ENCODE data around the gene HAS3.

Gene HAS3

DNA sequence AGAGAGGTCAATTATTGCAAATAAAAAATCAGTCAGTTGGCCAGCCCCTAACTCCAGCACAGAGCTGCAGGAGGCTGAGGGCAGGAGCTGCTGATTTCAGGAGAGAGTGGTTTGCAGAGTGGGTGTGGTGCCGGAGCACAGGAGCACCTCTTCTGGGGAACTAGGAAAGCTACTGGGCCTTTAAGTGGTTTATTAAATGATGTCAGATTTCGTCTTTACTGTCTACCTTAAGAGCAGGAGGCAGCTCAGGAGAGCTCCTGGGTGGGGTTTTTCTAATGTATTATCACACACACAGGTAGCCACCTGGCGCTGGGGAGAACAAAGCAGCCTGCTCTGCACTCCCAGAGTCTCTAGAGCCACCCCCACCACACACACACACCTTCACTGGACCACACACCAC lies 11.5 kb upstream of the HAS3 start:
- no peaks in the 10 kb centered on the region for H3K36me3 ChIP-seq (ENCODE audit: control insufficient read depth in 2 of 2, insufficient read depth in 2 of 2, low read length in 2 of 2)
- no peaks in the 10 kb centered on the region for H3K9me3 ChIP-seq (ENCODE audit: control insufficient read depth in 2 of 2, low read length in 2 of 2)
- no peak overlapping the region for H3K27ac ChIP-seq (ENCODE audit: low read length)
- H3K9ac ChIP-seq (ENCODE audit: low read length in 2 of 2) = no peak overlapping the region
- H3K27me3 ChIP-seq (ENCODE audit: control insufficient read depth in 1 of 2, insufficient read depth in 2 of 2, low read length in 2 of 2) = no peaks in the 10 kb centered on the region
- H3K4me1 ChIP-seq (ENCODE audit: control insufficient read depth, insufficient read depth, low read length) = no peaks in the 10 kb centered on the region
- no peak overlapping the region for H3K4me3 ChIP-seq (ENCODE audit: low read length in 2 of 2)

DNA sequence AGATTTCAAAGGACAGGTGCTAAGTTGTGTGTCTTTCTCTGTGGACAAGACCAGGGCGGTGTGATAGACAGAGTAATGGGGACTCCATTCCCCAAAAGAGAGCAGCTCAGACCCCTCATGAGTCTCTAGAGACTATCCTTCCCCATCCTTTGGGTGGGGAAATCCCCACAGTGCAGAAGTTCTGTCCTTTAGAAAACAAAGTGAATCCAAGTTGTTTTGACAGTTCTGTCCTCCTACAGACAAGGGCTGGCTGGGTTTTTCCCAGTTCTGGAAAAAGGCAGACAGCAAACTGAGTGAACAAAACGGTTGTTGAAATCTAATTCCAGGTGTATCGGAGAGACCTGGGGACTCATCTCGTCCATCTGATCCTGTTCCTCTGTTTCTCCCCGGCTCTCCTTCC lies 11.0 kb upstream of the HAS3 start:
- Histone ChIP-seq H3K9ac (ENCODE audit: low read length in 2 of 2) (no peak overlapping the region), H3K4me1 (ENCODE audit: control insufficient read depth, insufficient read depth, low read length) (no peaks in the 10 kb centered on the region), H3K36me3 (ENCODE audit: control insufficient read depth in 2 of 2, insufficient read depth in 2 of 2, low read length in 2 of 2) (no peaks in the 10 kb centered on the region), H3K4me3 (ENCODE audit: low read length in 2 of 2) (no peak overlapping the region), H3K27ac (ENCODE audit: low read length) (no peak overlapping the region), H3K9me3 (ENCODE audit: control insufficient read depth in 2 of 2, low read length in 2 of 2) (no peaks in the 10 kb centered on the region), H3K27me3 (ENCODE audit: control insufficient read depth in 1 of 2, insufficient read depth in 2 of 2, low read length in 2 of 2) (no peaks in the 10 kb centered on the region)

DNA sequence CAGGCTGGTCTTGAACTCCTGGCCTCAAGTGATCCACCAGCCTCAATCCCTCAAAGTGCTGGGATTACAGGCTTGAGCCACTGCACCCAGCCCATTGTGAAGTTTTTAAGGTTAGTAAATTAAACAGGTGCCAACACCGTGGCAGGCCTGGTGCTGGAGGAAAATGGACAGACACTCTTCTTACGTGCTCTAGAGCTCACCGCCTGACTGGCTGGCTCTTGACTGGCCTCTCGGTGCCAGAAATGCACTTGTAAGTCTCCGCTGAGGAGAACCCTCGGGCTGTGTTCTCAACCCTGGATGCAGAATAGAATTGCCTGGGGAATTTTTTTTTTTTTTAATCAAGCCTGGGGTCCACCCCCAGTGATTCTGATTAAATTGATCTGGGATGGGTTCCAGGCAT lies 10.3 kb upstream of the HAS3 start:
- Histone ChIP-seq H3K27ac (ENCODE audit: low read length) (no peak overlapping the region), H3K4me3 (ENCODE audit: low read length in 2 of 2) (no peak overlapping the region), H3K27me3 (ENCODE audit: control insufficient read depth in 1 of 2, insufficient read depth in 2 of 2, low read length in 2 of 2) (no peaks in the 10 kb centered on the region), H3K4me1 (ENCODE audit: control insufficient read depth, insufficient read depth, low read length) (no peaks in the 10 kb centered on the region), H3K9ac (ENCODE audit: low read length in 2 of 2) (no peak overlapping the region), H3K36me3 (ENCODE audit: control insufficient read depth in 2 of 2, insufficient read depth in 2 of 2, low read length in 2 of 2) (no peaks in the 10 kb centered on the region), H3K9me3 (ENCODE audit: control insufficient read depth in 2 of 2, low read length in 2 of 2) (no peaks in the 10 kb centered on the region)

DNA sequence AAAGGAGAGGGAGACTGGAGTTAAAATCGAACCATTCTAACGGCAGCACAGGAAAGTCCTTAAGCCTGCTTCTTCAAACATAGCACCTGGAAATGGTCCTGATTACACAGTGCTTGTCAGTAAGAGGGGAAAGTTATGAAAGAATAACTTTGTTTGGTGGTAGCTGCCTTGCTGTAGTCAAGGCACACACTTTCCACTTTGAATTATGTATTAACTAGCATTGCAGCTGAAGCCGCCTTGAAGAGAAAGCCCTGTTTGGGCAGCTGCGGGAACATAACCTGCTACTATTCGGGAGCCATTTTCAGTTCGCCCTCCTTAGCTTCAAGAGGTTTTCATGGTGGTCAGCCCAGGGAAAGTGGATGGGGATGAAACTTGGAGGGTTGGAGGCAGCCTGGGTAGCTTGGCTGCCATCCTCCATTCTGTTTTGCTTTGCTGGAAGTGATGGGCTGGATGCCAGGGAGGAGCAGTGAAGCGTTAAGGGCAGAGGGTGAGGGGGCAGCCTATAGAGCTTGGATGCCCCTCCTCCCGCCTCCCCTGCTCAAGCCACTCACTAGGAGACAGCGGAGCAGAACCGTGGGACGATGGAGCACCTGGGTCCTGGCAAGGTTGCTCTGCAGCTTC lies 5.3 kb upstream of the HAS3 start:
- Histone ChIP-seq H3K4me1 (ENCODE audit: control insufficient read depth, insufficient read depth, low read length) (peaks cover under 1% of the 10 kb centered on the region), H3K27ac (ENCODE audit: low read length) (no peak overlapping the region), H3K9ac (ENCODE audit: low read length in 2 of 2) (no peak overlapping the region), H3K4me3 (ENCODE audit: low read length in 2 of 2) (no peak overlapping the region), H3K36me3 (ENCODE audit: control insufficient read depth in 2 of 2, insufficient read depth in 2 of 2, low read length in 2 of 2) (no peaks in the 10 kb centered on the region), H3K9me3 (ENCODE audit: control insufficient read depth in 2 of 2, low read length in 2 of 2) (no peaks in the 10 kb centered on the region), H3K27me3 (ENCODE audit: control insufficient read depth in 1 of 2, insufficient read depth in 2 of 2, low read length in 2 of 2) (no peaks in the 10 kb centered on the region)

DNA sequence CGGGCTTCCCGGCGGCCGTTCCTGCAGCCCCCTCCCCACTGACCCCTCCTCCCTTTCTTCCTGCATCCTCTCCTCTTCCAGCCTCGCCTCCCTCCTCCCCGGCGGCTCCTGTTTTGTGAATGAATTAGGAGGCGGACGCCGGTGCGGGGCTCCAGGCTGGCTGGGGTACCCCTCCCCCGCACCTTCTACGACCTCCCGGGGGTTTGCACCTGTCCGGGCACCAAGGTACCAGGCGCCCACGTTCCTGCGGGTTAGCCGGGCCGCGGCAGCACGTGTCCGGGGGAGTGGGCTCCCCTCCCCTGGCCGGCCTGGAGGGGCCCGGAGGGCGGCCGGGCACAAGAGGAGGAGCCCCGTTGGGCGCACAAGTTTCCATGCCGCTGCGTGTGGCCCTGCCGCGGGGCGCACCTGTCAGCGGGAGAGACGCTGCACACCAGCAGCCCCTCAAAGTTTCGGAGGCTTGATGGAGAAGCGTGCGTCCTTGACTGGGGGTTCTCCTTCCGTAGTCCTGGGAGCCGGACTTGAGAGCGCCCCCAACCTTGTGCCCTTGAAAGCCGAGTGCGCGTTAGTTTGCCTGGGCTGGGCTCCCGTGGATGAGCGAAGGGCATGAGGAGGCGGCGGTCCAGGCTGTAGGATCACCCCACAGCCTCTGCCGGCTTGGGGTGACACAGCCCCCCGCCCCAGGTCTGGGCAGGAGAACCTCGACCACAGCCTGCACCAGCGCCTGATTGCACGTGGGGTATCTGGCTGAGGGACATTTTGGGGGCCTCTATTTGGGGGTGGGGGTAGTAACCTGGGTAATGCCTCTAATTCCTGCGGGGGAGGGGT lies 1.2 kb downstream of the HAS3 start:
- Histone ChIP-seq H3K9ac (ENCODE audit: low read length in 2 of 2) (no peak overlapping the region), H3K9me3 (ENCODE audit: control insufficient read depth in 2 of 2, low read length in 2 of 2) (no peaks in the 10 kb centered on the region), H3K4me1 (ENCODE audit: control insufficient read depth, insufficient read depth, low read length) (peaks cover 25% of the 10 kb centered on the region), H3K27ac (ENCODE audit: low read length) (no peak overlapping the region), H3K27me3 (ENCODE audit: control insufficient read depth in 1 of 2, insufficient read depth in 2 of 2, low read length in 2 of 2) (peaks cover 26 to 37% of the 10 kb centered on the region in 2 donors), H3K36me3 (ENCODE audit: control insufficient read depth in 2 of 2, insufficient read depth in 2 of 2, low read length in 2 of 2) (peaks cover 0 to 11% of the 10 kb centered on the region in 2 donors), H3K4me3 (ENCODE audit: low read length in 2 of 2) (peak overlapping the region; percentile 52 to 76)

DNA sequence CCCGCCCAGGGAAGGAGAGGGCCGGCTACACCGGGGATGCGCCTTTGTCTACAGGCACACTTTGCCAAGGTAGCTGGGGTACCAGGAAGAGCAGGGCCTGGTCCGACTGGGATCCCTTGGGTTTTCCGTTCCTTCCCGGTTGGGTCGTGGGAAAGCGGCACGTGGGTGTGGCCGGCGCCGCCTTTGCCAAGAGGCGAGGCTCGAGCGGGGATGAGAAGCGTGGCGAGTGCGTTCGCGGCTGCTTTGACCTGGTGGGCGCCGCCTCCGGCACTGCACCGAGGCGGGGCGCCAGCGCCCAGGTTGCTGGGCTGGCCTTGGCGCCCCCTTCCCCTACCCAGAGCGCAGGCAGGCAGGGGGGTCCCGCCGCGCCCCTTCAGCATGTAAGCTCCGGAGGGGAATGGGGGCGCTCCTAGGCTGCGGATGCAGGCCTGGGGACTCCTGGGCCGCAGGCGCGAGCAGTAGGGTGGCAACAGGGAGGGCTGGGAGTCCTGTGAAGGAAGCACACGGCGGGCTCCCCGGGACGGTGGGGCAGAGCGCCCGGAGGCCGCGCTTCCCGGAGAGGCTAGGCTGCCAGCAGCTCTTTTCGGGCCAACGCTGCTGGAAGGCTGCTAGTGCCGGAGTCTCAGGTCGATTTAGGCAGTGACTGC lies 2.0 kb downstream of the HAS3 start:
- Histone ChIP-seq H3K27ac (ENCODE audit: low read length) (no peak overlapping the region), H3K9ac (ENCODE audit: low read length in 2 of 2) (no peak overlapping the region), H3K27me3 (ENCODE audit: control insufficient read depth in 1 of 2, insufficient read depth in 2 of 2, low read length in 2 of 2) (peaks cover 26 to 37% of the 10 kb centered on the region in 2 donors), H3K9me3 (ENCODE audit: control insufficient read depth in 2 of 2, low read length in 2 of 2) (no peaks in the 10 kb centered on the region), H3K36me3 (ENCODE audit: control insufficient read depth in 2 of 2, insufficient read depth in 2 of 2, low read length in 2 of 2) (peaks cover 0 to 13% of the 10 kb centered on the region in 2 donors), H3K4me3 (ENCODE audit: low read length in 2 of 2) (peak overlapping the region; percentile 36 to 76), H3K4me1 (ENCODE audit: control insufficient read depth, insufficient read depth, low read length) (peaks cover 25% of the 10 kb centered on the region)

DNA sequence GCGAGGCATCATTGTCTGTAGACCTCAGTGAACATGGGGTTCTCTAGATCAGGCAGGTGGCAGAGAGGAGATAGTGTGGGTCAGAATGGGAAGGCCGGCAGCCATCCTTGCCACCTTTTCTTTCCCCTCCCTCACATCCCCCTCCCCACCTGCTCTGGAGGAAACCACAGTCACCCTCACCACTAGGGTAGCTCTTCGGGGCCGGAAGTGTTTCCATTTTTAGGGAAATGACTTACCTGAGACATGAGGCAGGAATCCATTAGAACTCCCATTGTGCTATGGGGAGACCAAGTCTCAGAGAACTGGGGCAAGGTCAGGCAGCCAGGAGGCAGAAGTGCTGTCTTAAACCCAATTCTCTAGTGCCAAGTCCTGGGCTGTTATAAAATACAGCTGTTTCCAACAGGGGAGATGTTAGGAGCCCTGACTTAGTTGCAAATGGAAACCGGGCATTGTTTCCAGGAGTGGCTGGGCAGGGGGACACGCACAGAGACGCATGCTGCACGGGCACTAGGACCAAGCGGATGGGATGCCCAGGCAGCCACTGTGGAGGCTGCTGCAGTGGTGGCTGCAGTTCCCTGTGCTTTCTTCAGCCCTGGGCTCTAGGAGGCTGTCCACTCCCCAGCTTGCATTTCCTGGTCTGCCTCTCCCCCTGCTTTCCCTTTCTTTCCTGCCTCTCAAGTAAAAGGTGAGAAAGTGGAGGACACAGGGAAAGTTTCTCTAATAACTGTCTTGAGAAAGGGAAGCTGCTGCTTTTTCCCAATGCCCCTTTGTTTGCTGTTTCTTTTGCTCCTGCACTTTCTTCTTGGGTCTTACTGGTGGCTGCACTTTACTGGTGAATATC lies 2.8 kb downstream of the HAS3 start:
- H3K27ac ChIP-seq (ENCODE audit: low read length) = no peak overlapping the region
- H3K9ac ChIP-seq (ENCODE audit: low read length in 2 of 2) = no peak overlapping the region
- H3K27me3 ChIP-seq (ENCODE audit: control insufficient read depth in 1 of 2, insufficient read depth in 2 of 2, low read length in 2 of 2) = peaks cover 26 to 37% of the 10 kb centered on the region in 2 donors
- H3K4me3 ChIP-seq (ENCODE audit: low read length in 2 of 2) = peak overlapping the region; percentile 36 to 76
- H3K36me3 ChIP-seq (ENCODE audit: control insufficient read depth in 2 of 2, insufficient read depth in 2 of 2, low read length in 2 of 2) = peaks cover under 1 to 14% of the 10 kb centered on the region in 2 donors
- H3K9me3 ChIP-seq (ENCODE audit: control insufficient read depth in 2 of 2, low read length in 2 of 2) = no peaks in the 10 kb centered on the region
- H3K4me1 ChIP-seq (ENCODE audit: control insufficient read depth, insufficient read depth, low read length) = peaks cover 25% of the 10 kb centered on the region

DNA sequence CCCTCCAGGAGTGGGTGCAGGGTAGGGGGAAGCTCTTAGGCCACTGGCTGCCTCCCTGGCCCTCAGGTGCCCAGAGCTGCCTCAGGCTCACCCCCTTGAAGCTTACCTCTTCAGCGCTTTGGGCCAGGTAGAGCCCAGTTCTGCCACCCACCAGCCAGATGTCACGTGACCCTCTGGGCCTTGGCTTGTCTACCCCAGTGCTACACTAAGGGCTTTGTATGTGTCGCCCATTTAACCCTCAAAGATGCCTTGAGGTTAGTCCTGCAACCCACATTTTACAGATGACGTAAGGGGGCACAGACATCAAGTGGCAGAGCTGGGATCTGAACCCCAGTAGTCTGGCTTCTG lies 3.4 kb downstream of the HAS3 start:
- Histone ChIP-seq H3K9me3 (ENCODE audit: control insufficient read depth in 2 of 2, low read length in 2 of 2) (no peaks in the 10 kb centered on the region), H3K27ac (ENCODE audit: low read length) (no peak overlapping the region), H3K4me1 (ENCODE audit: control insufficient read depth, insufficient read depth, low read length) (peaks cover 25% of the 10 kb centered on the region), H3K9ac (ENCODE audit: low read length in 2 of 2) (no peak overlapping the region), H3K4me3 (ENCODE audit: low read length in 2 of 2) (no peak overlapping the region), H3K36me3 (ENCODE audit: control insufficient read depth in 2 of 2, insufficient read depth in 2 of 2, low read length in 2 of 2) (peaks cover 5 to 17% of the 10 kb centered on the region in 2 donors), H3K27me3 (ENCODE audit: control insufficient read depth in 1 of 2, insufficient read depth in 2 of 2, low read length in 2 of 2) (peaks cover 26 to 37% of the 10 kb centered on the region in 2 donors)

DNA sequence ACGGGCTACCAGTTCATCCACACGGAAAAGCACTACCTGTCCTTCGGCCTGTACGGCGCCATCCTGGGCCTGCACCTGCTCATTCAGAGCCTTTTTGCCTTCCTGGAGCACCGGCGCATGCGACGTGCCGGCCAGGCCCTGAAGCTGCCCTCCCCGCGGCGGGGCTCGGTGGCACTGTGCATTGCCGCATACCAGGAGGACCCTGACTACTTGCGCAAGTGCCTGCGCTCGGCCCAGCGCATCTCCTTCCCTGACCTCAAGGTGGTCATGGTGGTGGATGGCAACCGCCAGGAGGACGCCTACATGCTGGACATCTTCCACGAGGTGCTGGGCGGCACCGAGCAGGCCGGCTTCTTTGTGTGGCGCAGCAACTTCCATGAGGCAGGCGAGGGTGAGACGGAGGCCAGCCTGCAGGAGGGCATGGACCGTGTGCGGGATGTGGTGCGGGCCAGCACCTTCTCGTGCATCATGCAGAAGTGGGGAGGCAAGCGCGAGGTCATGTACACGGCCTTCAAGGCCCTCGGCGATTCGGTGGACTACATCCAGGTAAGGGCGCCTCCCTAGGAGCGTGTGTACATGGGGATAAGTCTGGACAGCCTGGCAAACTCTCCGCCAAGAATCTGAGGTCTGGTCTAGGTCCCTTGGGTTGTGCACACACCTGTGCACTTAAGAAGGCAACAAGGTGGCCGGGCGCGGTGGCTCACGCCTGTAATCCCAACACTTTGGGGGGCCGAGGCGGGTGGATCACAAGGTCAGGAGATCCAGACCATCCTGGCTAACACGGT lies 4.2 kb downstream of the HAS3 start:
- H3K4me3 ChIP-seq (ENCODE audit: low read length in 2 of 2) = no peak overlapping the region
- no peak overlapping the region for H3K9ac ChIP-seq (ENCODE audit: low read length in 2 of 2)
- H3K36me3 ChIP-seq (ENCODE audit: control insufficient read depth in 2 of 2, insufficient read depth in 2 of 2, low read length in 2 of 2) = peaks cover 11 to 25% of the 10 kb centered on the region in 2 donors
- H3K27ac ChIP-seq (ENCODE audit: low read length) = no peak overlapping the region
- H3K4me1 ChIP-seq (ENCODE audit: control insufficient read depth, insufficient read depth, low read length) = peaks cover 25% of the 10 kb centered on the region
- H3K9me3 ChIP-seq (ENCODE audit: control insufficient read depth in 2 of 2, low read length in 2 of 2) = no peaks in the 10 kb centered on the region
- peaks cover 26 to 37% of the 10 kb centered on the region in 2 donors for H3K27me3 ChIP-seq (ENCODE audit: control insufficient read depth in 1 of 2, insufficient read depth in 2 of 2, low read length in 2 of 2)

DNA sequence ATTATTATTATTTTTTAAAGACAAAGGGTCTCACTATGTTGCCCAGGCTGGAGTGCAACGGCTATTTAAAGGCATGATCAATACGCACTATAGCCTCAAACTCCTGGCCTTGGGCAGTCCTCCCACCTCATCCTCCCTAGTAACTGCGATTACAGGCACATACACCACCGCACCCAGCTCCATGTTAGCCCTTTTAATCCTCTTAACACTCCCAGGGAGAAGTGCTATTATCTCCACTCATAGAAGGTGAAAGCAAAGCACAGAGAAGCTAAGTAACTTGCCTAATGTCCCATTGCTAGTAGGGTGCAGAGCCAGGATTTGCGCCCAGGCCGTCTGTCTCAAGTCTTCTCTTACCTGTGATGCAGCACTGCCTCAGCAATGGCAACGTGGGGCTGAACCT lies 5.0 kb downstream of the HAS3 start:
- peaks cover 26 to 37% of the 10 kb centered on the region in 2 donors for H3K27me3 ChIP-seq (ENCODE audit: control insufficient read depth in 1 of 2, insufficient read depth in 2 of 2, low read length in 2 of 2)
- peaks cover 23% of the 10 kb centered on the region for H3K4me1 ChIP-seq (ENCODE audit: control insufficient read depth, insufficient read depth, low read length)
- peaks cover 16 to 31% of the 10 kb centered on the region in 2 donors for H3K36me3 ChIP-seq (ENCODE audit: control insufficient read depth in 2 of 2, insufficient read depth in 2 of 2, low read length in 2 of 2)
- no peak overlapping the region for H3K4me3 ChIP-seq (ENCODE audit: low read length in 2 of 2)
- H3K9ac ChIP-seq (ENCODE audit: low read length in 2 of 2) = no peak overlapping the region
- no peak overlapping the region for H3K27ac ChIP-seq (ENCODE audit: low read length)
- H3K9me3 ChIP-seq (ENCODE audit: control insufficient read depth in 2 of 2, low read length in 2 of 2) = no peaks in the 10 kb centered on the region

All from stomach smooth muscle (tissue), 2 donors.